Gastroesophageal sphincter (tissue), 4 donors: Measurements from ENCODE around the gene PPP1R3G. TPM values are rescaled to one million over a fixed set of nuclear protein-coding genes. Genes with fewer than 3 reads are reported as not detected.
A peak's percentile ranks its signal among the peaks of the same experiment; 100 is the strongest.

Experiments used
- ATAC-seq: fragments of 150-250 bp; one replicate; pipeline ENCODE4 v1.9.1; 2016; ENCODE audit warnings: mild to moderate bottlenecking, moderate library complexity
- H3K27ac ChIP-seq, 4 donors: fragments of 200-600 bp; sonication (generic) in 3 of 4; 1 replicate in 3 of 4; 2 replicates in 1 of 4; pipeline ENCODE4 v1.5.1; 2016 to 2019
- H3K27me3 ChIP-seq: fragments of 200-600 bp; sonication (generic); one replicate; pipeline ENCODE4 v1.5.1; 2019
- H3K36me3 ChIP-seq, 2 donors: fragments of 200-600 bp; sonication (generic); one replicate each; pipeline ENCODE4 v1.5.1; 2019; ENCODE audit warnings: control low read depth in 1 of 2
- H3K4me1 ChIP-seq, 3 donors: fragments of 200-600 bp; sonication (generic); 1 replicate in 2 of 3; 2 replicates in 1 of 3; pipeline ENCODE4 v1.5.1; 2016 to 2019; ENCODE audit warnings: control low read depth in 2 of 3
- H3K4me3 ChIP-seq, 2 donors: fragments of 200-600 bp; sonication (generic); one replicate each; pipeline ENCODE4 v1.5.1; 2019; ENCODE audit warnings: mild to moderate bottlenecking in 1 of 2, moderate library complexity in 1 of 2
- H3K9me3 ChIP-seq, 3 donors: fragments of 200-600 bp; sonication (generic); one replicate each; pipeline ENCODE4 v1.5.1; 2017 to 2019; ENCODE audit warnings: control low read depth in 2 of 3
- EP300 ChIP-seq: sonication (generic); formaldehyde crosslinking; IDR thresholded peaks from one replicate; pipeline ENCODE4 v1.6.1; 2017; ENCODE audit warnings: antibody characterized with exemption, mild to moderate bottlenecking
- POLR2A ChIP-seq, 2 donors: fragments of 450-650 bp; IDR thresholded peaks; one replicate each; pipeline ENCODE4 v1.6.1; 2017; ENCODE audit warnings: antibody characterized with exemption in 2 of 2, mild to moderate bottlenecking in 2 of 2, moderate library complexity in 1 of 2
- POLR2AphosphoS5 ChIP-seq: sonication (generic); formaldehyde crosslinking; IDR thresholded peaks from one replicate; pipeline ENCODE4 v1.6.1; 2017; ENCODE audit warnings: antibody characterized with exemption
- WGBS, 2 donors: methylation state at CpG; one replicate each; pipeline ENCODE4 v1.1.5; 2018; ENCODE audit warnings: low coverage in 1 of 2; 5-methylcytosine and 5-hydroxymethylcytosine counted together
- total RNA-seq, 4 donors: library from RNA; depleted of rRNA; stranded (reverse); fragments of >200 nt; gene quantifications; one replicate each; pipeline ENCODE4 v1.1.0, GENCODE V29; 2016
- TF ChIP-seq, protein P1 (sequence below), 4 experiments: fragments of 200-600 bp in 2 of 4; fragments of 450-650 bp in 2 of 4; sonication (generic) in 1 of 4; IDR thresholded peaks; one replicate each; pipeline ENCODE4 v1.5.1; 2017 to 2019; ENCODE audit warnings: antibody characterized with exemption in 4 of 4, mild to moderate bottlenecking in 2 of 4, moderate library complexity in 2 of 4

PPP1R3G gene
- total RNA-seq: 10 to 100 TPM in 1 of 4 donors, 1 to 10 TPM in 3; 2.2 to 11.8 (median 5.7) TPM

DNA sequence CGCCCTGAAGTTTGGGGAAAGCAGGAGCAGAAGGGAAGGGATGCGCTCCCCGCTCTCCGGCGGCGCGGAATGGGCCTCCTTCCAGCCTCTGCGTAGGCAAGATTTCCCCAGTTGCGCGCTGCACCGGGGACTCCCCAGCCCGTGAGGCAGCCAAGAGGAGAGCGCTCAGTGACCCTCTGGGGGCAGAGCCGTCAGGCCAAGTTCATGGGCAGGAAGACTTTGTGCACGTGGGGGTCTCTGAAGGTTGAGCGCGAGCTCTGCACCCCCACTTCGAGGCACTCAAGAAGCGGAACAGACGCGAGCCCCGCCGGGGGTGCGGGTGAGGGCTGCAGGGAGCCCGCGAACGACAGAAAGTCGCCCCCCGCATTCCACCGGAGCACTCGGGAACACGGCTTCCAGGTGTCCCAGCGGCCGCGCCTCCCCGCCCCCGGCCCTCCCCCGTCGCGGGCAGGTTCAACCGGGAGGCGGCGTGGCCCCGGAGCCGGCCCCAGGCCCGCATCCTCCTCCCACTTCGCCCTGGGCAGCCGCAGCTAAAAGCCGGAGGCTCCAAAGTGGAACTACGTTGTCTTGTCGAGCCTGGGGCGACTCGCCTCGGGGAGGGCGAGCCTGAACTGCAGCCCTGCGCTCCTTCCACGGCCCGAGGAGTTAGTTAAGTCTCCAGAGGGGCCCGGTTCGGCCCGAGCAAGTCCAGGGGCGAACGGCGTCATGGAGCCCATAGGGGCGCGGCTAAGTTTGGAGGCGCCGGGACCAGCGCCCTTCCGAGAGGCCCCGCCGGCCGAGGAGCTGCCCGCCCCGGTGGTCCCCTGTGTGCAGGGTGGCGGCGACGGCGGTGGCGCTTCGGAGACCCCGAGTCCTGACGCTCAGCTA lies at the start of gene PPP1R3G:
Gene PPP1R3G (plus strand): TSS at position 561 of the 867 bp plus-strand sequence. CDS start 145 bp downstream, at position 706.
- Histone ChIP-seq H3K27me3 (no peaks in the 10 kb centered on the region), H3K9me3 (no peaks in the 10 kb centered on the region), H3K4me1 (peaks cover 0 to 32% (median 4%) of the 10 kb centered on the region in 3 donors), H3K36me3 (no peaks in the 10 kb centered on the region), H3K27ac (peak within 1 kb of the TSS; percentile 60 to 89 (median 84)), H3K4me3 (peak within 1 kb of the TSS; percentile 58 to 69)
- 0% methylated on average over 2 of the region's 83 CpGs; no CpG with 5 or more reads in 1 of the 2 donors for WGBS, 2 donors
- peak; percentile 68 for ATAC-seq
- TF ChIP-seq, protein P1, sequence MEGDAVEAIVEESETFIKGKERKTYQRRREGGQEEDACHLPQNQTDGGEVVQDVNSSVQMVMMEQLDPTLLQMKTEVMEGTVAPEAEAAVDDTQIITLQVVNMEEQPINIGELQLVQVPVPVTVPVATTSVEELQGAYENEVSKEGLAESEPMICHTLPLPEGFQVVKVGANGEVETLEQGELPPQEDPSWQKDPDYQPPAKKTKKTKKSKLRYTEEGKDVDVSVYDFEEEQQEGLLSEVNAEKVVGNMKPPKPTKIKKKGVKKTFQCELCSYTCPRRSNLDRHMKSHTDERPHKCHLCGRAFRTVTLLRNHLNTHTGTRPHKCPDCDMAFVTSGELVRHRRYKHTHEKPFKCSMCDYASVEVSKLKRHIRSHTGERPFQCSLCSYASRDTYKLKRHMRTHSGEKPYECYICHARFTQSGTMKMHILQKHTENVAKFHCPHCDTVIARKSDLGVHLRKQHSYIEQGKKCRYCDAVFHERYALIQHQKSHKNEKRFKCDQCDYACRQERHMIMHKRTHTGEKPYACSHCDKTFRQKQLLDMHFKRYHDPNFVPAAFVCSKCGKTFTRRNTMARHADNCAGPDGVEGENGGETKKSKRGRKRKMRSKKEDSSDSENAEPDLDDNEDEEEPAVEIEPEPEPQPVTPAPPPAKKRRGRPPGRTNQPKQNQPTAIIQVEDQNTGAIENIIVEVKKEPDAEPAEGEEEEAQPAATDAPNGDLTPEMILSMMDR (IDR thresholded peaks at IDR 0.05): no peak
- peak; percentile 12 for TF ChIP-seq POLR2AphosphoS5
- no peak for TF ChIP-seq POLR2A (IDR thresholded peaks at IDR 0.05)
- no peak for TF ChIP-seq EP300

GRCh38 chr6:5036269-5036668 lies 48.9 kb upstream of the PPP1R3G start:
- Histone ChIP-seq H3K27ac (no peak overlapping the region), H3K4me1 (no peaks in the 10 kb centered on the region), H3K27me3 (no peaks in the 10 kb centered on the region), H3K4me3 (no peak overlapping the region), H3K36me3 (no peaks in the 10 kb centered on the region), H3K9me3 (no peaks in the 10 kb centered on the region)
- ATAC-seq: no peak
- TF ChIP-seq POLR2A (IDR thresholded peaks at IDR 0.05) (no peak), EP300 (no peak), POLR2AphosphoS5 (no peak)
- TF ChIP-seq, protein P1 (IDR thresholded peaks at IDR 0.05): no peak
- 80 to 83% methylated on average over 3 to 6 of the region's 8 CpGs for whole genome bisulfite sequencing, 2 donors

DNA sequence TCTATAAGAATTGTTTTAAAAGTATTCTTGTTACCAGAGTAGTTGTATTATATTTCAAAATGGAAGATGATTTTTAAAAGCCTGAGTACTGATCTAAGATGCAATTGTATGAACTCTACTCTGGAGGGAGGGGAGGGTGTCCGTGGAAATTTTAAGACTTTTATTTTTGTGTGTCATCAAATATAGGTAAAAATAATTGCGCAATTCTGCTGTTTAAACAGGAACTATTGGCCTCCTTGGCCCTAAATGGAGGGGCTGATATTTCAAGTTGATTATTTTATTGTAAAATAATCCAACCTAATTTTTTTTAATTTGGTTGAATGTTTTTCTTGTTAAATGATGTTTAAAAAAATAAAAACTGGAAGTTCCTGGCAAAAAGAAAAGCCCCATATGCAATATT lies 43.2 kb upstream of the PPP1R3G start:
- Histone ChIP-seq H3K36me3 (peaks cover 0 to 6% of the 10 kb centered on the region in 2 donors), H3K27ac (no peak overlapping the region), H3K27me3 (no peaks in the 10 kb centered on the region), H3K4me1 (no peaks in the 10 kb centered on the region), H3K4me3 (no peak overlapping the region), H3K9me3 (no peaks in the 10 kb centered on the region)
- TF ChIP-seq, protein P1 (IDR thresholded peaks at IDR 0.05): no peak
- TF ChIP-seq POLR2AphosphoS5: no peak
- no peak for TF ChIP-seq POLR2A (IDR thresholded peaks at IDR 0.05)
- TF ChIP-seq EP300: no peak
- WGBS, 2 donors: 42 to 45% methylated on average over 2 of the region's 2 CpGs
- no peak for ATAC-seq

GRCh38 chr6:5042436-5042835 lies 42.7 kb upstream of the PPP1R3G start:
- Histone ChIP-seq H3K9me3 (no peaks in the 10 kb centered on the region), H3K36me3 (peaks cover 0 to 6% of the 10 kb centered on the region in 2 donors), H3K4me1 (no peaks in the 10 kb centered on the region), H3K27me3 (no peaks in the 10 kb centered on the region), H3K27ac (no peak overlapping the region), H3K4me3 (no peak overlapping the region)
- 91 to 100% methylated on average over 3 of the region's 3 CpGs for WGBS, 2 donors
- no peak for ATAC-seq
- TF ChIP-seq EP300 (no peak), POLR2A (IDR thresholded peaks at IDR 0.05) (no peak), POLR2AphosphoS5 (no peak)
- TF ChIP-seq, protein P1 (IDR thresholded peaks at IDR 0.05): no peak

DNA sequence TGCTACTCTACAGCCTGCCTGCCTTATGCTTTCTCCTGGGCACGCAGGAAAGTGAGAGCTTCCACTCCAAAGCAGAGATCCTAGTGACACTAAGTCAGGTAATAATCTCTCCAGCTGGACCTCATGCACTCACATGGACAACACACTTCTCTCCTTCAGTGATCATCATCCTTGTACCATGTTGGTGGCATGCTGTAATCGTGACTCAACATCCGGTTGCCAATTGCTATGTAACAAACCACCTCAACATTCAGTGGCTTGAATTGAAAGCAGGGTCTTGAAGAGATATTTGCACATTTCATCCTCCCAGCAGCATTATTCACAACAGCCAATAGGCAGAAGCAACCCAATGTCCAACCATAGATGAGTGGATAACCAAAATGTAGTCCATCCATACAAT lies 40.3 kb upstream of the PPP1R3G start:
- no peak for TF ChIP-seq POLR2AphosphoS5
- TF ChIP-seq, protein P1 (IDR thresholded peaks at IDR 0.05): no peak
- TF ChIP-seq POLR2A (IDR thresholded peaks at IDR 0.05): no peak
- no peak for TF ChIP-seq EP300
- H3K27me3 ChIP-seq: no peaks in the 10 kb centered on the region
- no peaks in the 10 kb centered on the region for H3K9me3 ChIP-seq
- H3K4me3 ChIP-seq: no peak overlapping the region
- no peak for ATAC-seq
- no peak overlapping the region for H3K27ac ChIP-seq
- peaks cover 0 to 6% of the 10 kb centered on the region in 2 donors for H3K36me3 ChIP-seq
- 92 to 100% methylated on average over 2 to 3 of the region's 3 CpGs for WGBS, 2 donors
- H3K4me1 ChIP-seq: no peaks in the 10 kb centered on the region
